WTC11 (cell line): ENCODE data around the gene ETV1. TPM values are rescaled to one million over a fixed set of nuclear protein-coding genes. Genes with fewer than 3 reads are reported as not detected.

ENCODE experiments used
- ATAC-seq: fragments of 200-7000 bp; cut with Tn5 transposase; 2 replicates; pipeline ENCODE4 v1.10.0; 2021; ENCODE audit warnings: mild to moderate bottlenecking, moderate library complexity
- CTCF ChIA-PET: fragments of 300-600 bp; sonication (Branson Sonifier 250); formaldehyde crosslinking; loops from one replicate; lab custom pipeline; 2021; ENCODE audit warnings: antibody characterized with exemption; lab: Charles Lee
- POLR2A ChIA-PET: fragments of 350-600 bp; sonication (Branson Sonifier 250); formaldehyde crosslinking; loops from one replicate; lab custom pipeline; 2021; ENCODE audit warnings: antibody characterized with exemption; lab: Charles Lee
- DNase-seq: peaks from one replicate; pipeline ENCODE4 v3.0.0; 2021; ENCODE audit warnings: low spot score
- H3K27ac Mint-ChIP-seq: 2 replicates; pipeline ENCODE4 v1.8.0; 2021; ENCODE audit warnings: mixed read lengths
- H3K27me3 Mint-ChIP-seq: 2 replicates; pipeline ENCODE4 v1.8.0; 2021; ENCODE audit warnings: low read depth, mild to moderate bottlenecking, moderate library complexity, mixed read lengths
- H3K36me3 Mint-ChIP-seq: 2 replicates; pipeline ENCODE4 v1.8.0; 2021; ENCODE audit warnings: mixed read lengths
- H3K4me1 Mint-ChIP-seq: 2 replicates; pipeline ENCODE4 v1.8.0; 2022; ENCODE audit warnings: mixed read lengths
- H3K4me3 Mint-ChIP-seq: 2 replicates; pipeline ENCODE4 v1.8.0; 2021; ENCODE audit warnings: mild to moderate bottlenecking, moderate library complexity, mixed read lengths
- H3K9me3 Mint-ChIP-seq: 2 replicates; pipeline ENCODE4 v1.8.0; 2021; ENCODE audit warnings: mixed read lengths
- ATF1 ChIP-seq: sonication (generic); formaldehyde crosslinking; IDR thresholded peaks from 2 replicates; pipeline ENCODE4 v1.8.1; 2023; ENCODE audit warnings: mild to moderate bottlenecking, moderate library complexity, missing genetic modification reagents
- CBFB ChIP-seq: sonication (generic); formaldehyde crosslinking; IDR thresholded peaks from 2 replicates; pipeline ENCODE4 v1.8.1; 2022; ENCODE audit warnings: mild to moderate bottlenecking, low read depth, missing genetic modification reagents
- CREB1 ChIP-seq: sonication (generic); formaldehyde crosslinking; IDR thresholded peaks from 2 replicates; pipeline ENCODE4 v1.8.0; 2023; ENCODE audit warnings: mild to moderate bottlenecking, missing genetic modification reagents
- E2F4 ChIP-seq: sonication (generic); formaldehyde crosslinking; IDR thresholded peaks from 2 replicates; pipeline ENCODE4 v1.8.1; 2022; ENCODE audit warnings: low read depth, mild to moderate bottlenecking, moderate library complexity, missing genetic modification reagents, borderline replicate concordance
- HMGA2 ChIP-seq: fragments of 250-450 bp; sonication (Bioruptor Pico); IDR thresholded peaks from 2 replicates; pipeline ENCODE4 v1.4.0; 2021; ENCODE audit warnings: mild to moderate bottlenecking, moderate library complexity
- HMGXB4 ChIP-seq: sonication (generic); formaldehyde crosslinking; IDR thresholded peaks from 2 replicates; pipeline ENCODE4 v1.8.1; 2023; ENCODE audit warnings: mild to moderate bottlenecking, moderate library complexity, missing genetic modification reagents
- IRF2 ChIP-seq: sonication (generic); formaldehyde crosslinking; IDR thresholded peaks from 2 replicates; pipeline ENCODE4 v1.8.0; 2022; ENCODE audit warnings: low read depth, missing genetic modification reagents, borderline replicate concordance
- JAZF1 ChIP-seq: fragments of 250-450 bp; sonication (Bioruptor Pico); IDR thresholded peaks from 2 replicates; pipeline ENCODE4 v1.9.0; 2021; ENCODE audit warnings: moderate library complexity, mild to moderate bottlenecking, inconsistent platforms
- MAX ChIP-seq: sonication (generic); formaldehyde crosslinking; IDR thresholded peaks from 2 replicates; pipeline ENCODE4 v1.8.0; 2022; ENCODE audit warnings: mild to moderate bottlenecking, missing genetic modification reagents
- MXD4 ChIP-seq: fragments of 250-450 bp; sonication (Bioruptor Pico); IDR thresholded peaks from 2 replicates; pipeline ENCODE4 v1.8.0; 2021; ENCODE audit warnings: mild to moderate bottlenecking, moderate library complexity, borderline replicate concordance
- MYBL2 ChIP-seq: sonication (generic); formaldehyde crosslinking; IDR thresholded peaks from 2 replicates; pipeline ENCODE4 v1.8.1; 2023; ENCODE audit warnings: mild to moderate bottlenecking, moderate library complexity, missing genetic modification reagents
- NR1H2 ChIP-seq: sonication (generic); formaldehyde crosslinking; IDR thresholded peaks from 2 replicates; pipeline ENCODE4 v1.9.0; 2021; ENCODE audit warnings: mild to moderate bottlenecking, moderate library complexity, missing genetic modification reagents
- PRDM15 ChIP-seq: sonication (generic); formaldehyde crosslinking; IDR thresholded peaks from 2 replicates; pipeline ENCODE4 v1.8.0; 2022; ENCODE audit warnings: missing genetic modification reagents
- SOX15 ChIP-seq: fragments of 250-450 bp; sonication (Bioruptor Pico); IDR thresholded peaks from 2 replicates; pipeline ENCODE4 v1.9.0; 2021; ENCODE audit warnings: mild to moderate bottlenecking
- SP1 ChIP-seq: sonication (generic); formaldehyde crosslinking; conservative IDR thresholded peaks from 2 replicates; pipeline ENCODE4 v1.8.1; 2022; ENCODE audit warnings: missing genetic modification reagents
- ZBTB21 ChIP-seq: sonication (generic); formaldehyde crosslinking; IDR thresholded peaks from 2 replicates; pipeline ENCODE4 v1.8.1; 2023; ENCODE audit warnings: mild to moderate bottlenecking, missing genetic modification reagents, borderline replicate concordance
- ZBTB43 ChIP-seq: sonication (generic); formaldehyde crosslinking; IDR thresholded peaks from 2 replicates; pipeline ENCODE4 v1.8.1; 2023; ENCODE audit warnings: mild to moderate bottlenecking, missing genetic modification reagents
- ZNF138 ChIP-seq: sonication (generic); formaldehyde crosslinking; conservative IDR thresholded peaks from 2 replicates; pipeline ENCODE4 v1.8.1; 2022; ENCODE audit warnings: mild to moderate bottlenecking, moderate library complexity, missing genetic modification reagents
- ZNF219 ChIP-seq: sonication (generic); formaldehyde crosslinking; IDR thresholded peaks from 2 replicates; pipeline ENCODE4 v1.8.0; 2023; ENCODE audit warnings: missing genetic modification reagents, mild to moderate bottlenecking, borderline replicate concordance
- ZNF671 ChIP-seq: fragments of 250-450 bp; sonication (Bioruptor Pico); IDR thresholded peaks from 2 replicates; pipeline ENCODE4 v1.8.0; 2021; ENCODE audit warnings: mild to moderate bottlenecking
- total RNA-seq: library from RNA; stranded (reverse); gene quantifications from 3 replicates; pipeline ENCODE4 v1.2.3, GENCODE V29; 2021

Gene ETV1
- total RNA-seq, 1 experiment from 2014 or later = 76.6 TPM

GRCh38 chr7:13949939-13950338 lies 39.5 kb downstream of the ETV1 start (continued):
- no peak for TF ChIP-seq PRDM15 (CRISPR knock-in tag)
- no peak for TF ChIP-seq SP1 (CRISPR knock-in tag)
- TF ChIP-seq, all 79 proteins: peak for 0

GRCh38 chr7:13949445-13949844 lies 40.0 kb downstream of the ETV1 start:
- ATAC-seq (no peak; the same call in 1 of the 2 replicates), DNase-seq (no peak)
- Mint-ChIP-seq H3K9me3 (peaks cover 3% of the 10 kb centered on the region), H3K4me1 (peaks cover 71% of the 10 kb centered on the region), H3K27ac (peak overlapping the region; percentile 29), H3K4me3 (no peak overlapping the region), H3K36me3 (peaks cover 16% of the 10 kb centered on the region), H3K27me3 (no peaks in the 10 kb centered on the region)
- TF ChIP-seq HMGA2 (no peak), SOX15 (CRISPR knock-in tag) (no peak), MAX (CRISPR knock-in tag) (no peak), ZNF138 (no peak), CREB1 (CRISPR knock-in tag) (no peak), ZBTB21 (CRISPR knock-in tag) (no peak), HMGXB4 (CRISPR knock-in tag) (no peak), MYBL2 (no peak), MXD4 (no peak), NR1H2 (CRISPR knock-in tag) (no peak), JAZF1 (CRISPR knock-in tag) (no peak), ZNF219 (CRISPR knock-in tag) (no peak), ZNF671 (CRISPR knock-in tag) (no peak), CBFB (CRISPR knock-in tag) (no peak), ZBTB43 (CRISPR knock-in tag) (no peak), IRF2 (CRISPR knock-in tag) (no peak), ATF1 (CRISPR knock-in tag) (no peak), E2F4 (CRISPR knock-in tag) (no peak)
- CTCF ChIA-PET = no interaction called here
- POLR2A ChIA-PET = interaction anchor here (0.6 kb wide), 1 partner anchor 18 kb away, joined by 4 read pairs; no protein-coding TSS in a partner anchor
